GDM1 (cell line): ENCODE results near the gene RMI1.

ENCODE experiments used
- DNase-seq: peaks from one replicate; lab custom pipeline; 2025; lab: John Stamatoyannopoulos, UW

The RMI1 gene

GRCh38 chr9:83969602-83970001 lies 11.0 kb upstream of the RMI1 start:
- no peak for DNase-seq

DNA sequence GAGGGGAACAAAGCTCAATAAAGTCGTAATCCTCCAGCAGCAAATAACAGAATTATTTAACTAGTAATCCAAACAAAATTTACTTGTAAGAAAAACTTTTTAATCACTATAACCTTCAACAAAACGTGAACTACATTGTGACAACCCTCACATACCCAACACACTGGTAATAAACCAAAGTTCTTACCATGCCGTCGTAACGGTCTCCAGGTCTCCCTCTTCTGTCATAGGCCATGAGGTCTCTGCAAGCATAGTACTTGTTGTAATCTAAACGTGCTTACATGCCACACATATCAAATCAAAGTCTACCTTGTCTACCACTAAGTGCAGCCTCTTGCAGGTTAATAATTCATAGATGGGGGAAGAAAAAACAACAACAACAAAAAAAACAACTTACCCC lies 9.1 kb upstream of the RMI1 start:
- DNase-seq: no peak

- DNase-seq: no peak
These were observed 8.3 kb upstream of the RMI1 start for GRCh38 chr9:83972286-83972685.

GRCh38 chr9:83975300-83975699 lies 5.3 kb upstream of the RMI1 start:
- no peak for DNase-seq

DNA sequence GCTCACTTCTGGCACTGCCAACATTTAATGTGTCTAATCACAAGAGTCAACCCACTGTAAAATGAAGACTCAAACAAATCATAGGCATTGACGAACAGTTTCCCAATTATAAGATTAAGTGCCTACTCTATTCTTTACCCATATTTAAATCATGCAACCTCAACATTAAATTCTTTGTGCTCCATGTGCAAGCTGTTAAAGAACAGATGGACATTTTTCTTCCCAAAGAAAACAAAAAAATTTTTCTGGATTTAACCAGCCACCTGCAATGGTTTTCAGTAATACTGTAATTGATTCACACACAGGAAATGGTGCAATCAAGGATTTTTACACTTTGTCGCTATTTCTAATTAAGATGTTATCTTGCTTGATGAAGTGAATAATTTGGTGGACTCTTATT lies 4.2 kb upstream of the RMI1 start:
- DNase-seq: no peak

- no peak for DNase-seq
These were observed 3.4 kb upstream of the RMI1 start for GRCh38 chr9:83977196-83977595.

GRCh38 chr9:83978992-83979811 lies 1.4 kb upstream of the RMI1 start:
- peak; percentile 71 for DNase-seq

GRCh38 chr9:83979812-83980394 lies 702 bp upstream of the RMI1 start, which contains the start of gene HNRNPK:
TSS of gene HNRNPK (minus strand) at chr9:83980215. CDS start at chr9:83978252, 1,963 bp downstream.
- DNase-seq: peak; percentile 95

DNA sequence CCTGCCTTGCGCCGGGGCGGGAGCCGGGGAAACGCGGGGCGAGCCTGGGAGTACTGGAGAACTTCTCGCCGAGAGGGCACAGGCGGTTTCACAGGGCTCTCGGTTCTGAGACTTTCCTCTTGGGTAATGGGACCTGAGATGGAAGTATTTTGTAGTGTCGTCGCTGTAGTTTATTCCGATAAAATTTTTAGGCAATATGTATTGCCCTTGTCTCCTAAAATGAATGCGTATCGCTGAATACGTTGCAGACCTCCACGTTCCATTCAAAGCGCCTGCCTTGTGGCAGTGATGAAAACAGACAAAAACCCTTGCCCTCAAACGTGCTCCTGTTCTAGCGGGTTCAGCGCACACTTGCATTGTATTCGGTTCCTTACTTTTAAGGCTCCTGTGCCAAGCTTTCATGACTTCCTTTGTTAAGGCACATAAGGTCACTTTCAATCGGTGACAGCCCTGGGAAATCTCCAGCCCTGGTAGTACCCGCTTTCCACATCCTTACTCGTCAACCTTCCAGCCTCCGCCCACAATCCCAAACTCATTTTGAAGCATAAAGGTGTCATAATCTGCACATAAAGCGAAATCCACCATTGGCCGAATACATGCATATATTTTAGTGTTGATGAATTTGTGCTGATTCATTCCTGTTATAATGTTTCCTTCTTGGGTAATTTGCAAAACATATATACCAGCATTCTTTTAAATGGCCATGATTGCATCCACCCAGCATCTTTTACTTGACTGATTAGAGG lies 694 bp downstream of the RMI1 start:
- DNase-seq: no peak

DNA sequence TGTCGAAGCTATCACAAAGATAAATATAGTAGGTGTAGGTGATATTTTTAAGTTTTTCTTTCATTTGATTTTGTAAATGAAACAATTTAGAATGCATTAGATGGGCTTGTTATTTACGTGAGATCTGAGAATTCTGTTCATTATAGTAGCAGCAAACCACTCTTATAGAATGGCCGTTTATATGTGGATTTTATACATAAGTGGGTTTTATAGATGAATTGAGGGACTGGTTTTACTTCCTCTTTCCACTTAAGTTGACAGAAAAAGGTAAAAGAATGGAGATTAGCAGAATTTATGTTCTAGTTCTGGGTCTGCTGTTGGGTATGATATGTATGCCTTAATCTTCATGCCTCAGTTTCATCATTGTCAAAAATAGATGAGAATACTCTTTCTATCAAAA lies 5.6 kb downstream of the RMI1 start:
- DNase-seq: no peak

DNA sequence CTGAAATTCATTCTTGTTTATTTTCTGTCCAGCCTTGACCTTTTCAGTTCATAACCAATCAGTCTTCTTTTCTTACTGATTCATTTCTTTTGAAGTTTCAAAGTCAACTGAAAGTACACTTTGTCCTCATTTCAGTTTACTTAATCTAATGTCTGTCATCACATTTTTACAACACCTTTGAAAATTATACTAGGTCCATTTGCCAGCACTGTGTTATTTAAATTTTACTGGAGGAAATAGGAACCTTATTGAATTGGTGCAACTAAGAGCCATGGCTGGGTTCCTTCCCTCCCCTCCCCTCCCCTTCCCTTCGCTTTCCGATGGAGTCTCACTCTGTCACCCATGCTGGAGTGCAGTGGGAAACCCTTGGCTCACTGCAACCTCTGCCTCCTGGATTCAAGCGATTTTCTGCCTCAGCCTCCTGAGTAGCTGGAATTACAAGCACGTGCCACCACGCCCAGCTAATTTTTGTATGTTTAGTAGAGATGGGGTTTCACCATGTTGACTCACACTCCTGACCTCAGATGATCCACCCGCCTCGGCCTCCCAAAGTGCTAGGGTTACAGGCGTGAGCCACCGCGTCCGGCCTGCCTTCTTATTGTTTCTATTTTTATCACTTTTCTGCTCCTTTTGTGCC lies 6.3 kb downstream of the RMI1 start:
- no peak for DNase-seq

DNA sequence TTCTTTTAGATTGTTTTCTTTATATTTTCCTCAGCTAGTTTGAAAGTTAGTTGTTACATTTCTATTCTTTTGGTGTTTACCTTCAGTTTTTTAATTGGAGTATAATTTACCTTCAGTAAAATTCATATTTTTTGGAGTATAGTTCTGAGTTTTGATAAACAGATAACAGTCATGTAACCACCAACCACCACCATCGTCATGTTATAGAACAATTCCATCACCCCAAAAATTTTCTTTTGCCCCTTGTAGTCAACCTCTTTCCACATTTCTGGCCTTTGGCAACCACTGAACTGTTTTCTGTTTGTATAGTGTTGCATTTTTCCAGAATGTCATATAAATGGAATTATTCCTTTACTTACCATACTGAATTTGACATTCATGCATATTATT lies 6.8 kb downstream of the RMI1 start:
- DNase-seq: no peak

GRCh38 chr9:83988411-83988810 lies 7.8 kb downstream of the RMI1 start:
- DNase-seq: no peak

GRCh38 chr9:83991355-83991754 lies 10.8 kb downstream of the RMI1 start:
- no peak for DNase-seq

- DNase-seq: no peak
These were observed 11.8 kb downstream of the RMI1 start for GRCh38 chr9:83992407-83992806.

DNA sequence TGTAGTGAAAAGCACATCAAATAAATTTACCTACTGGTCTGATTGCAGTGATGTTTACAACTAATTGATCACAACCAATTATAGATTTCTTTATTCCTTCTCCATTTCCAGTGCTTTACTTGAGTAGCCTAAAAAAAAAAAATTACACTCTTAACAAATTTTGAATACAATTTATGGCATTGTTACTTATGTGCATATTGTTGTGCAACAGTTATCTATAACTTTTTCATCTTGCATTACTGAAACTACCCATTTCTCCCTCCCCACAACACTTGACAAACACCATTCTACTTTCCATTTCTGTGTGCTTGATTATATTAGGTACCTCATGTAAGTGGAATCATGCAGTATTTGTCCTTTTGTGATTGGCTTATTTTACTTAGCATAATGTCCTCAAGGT lies 12.3 kb downstream of the RMI1 start:
- no peak for DNase-seq

GRCh38 chr9:83996126-83996525 lies 15.5 kb downstream of the RMI1 start:
- no peak for DNase-seq

DNA sequence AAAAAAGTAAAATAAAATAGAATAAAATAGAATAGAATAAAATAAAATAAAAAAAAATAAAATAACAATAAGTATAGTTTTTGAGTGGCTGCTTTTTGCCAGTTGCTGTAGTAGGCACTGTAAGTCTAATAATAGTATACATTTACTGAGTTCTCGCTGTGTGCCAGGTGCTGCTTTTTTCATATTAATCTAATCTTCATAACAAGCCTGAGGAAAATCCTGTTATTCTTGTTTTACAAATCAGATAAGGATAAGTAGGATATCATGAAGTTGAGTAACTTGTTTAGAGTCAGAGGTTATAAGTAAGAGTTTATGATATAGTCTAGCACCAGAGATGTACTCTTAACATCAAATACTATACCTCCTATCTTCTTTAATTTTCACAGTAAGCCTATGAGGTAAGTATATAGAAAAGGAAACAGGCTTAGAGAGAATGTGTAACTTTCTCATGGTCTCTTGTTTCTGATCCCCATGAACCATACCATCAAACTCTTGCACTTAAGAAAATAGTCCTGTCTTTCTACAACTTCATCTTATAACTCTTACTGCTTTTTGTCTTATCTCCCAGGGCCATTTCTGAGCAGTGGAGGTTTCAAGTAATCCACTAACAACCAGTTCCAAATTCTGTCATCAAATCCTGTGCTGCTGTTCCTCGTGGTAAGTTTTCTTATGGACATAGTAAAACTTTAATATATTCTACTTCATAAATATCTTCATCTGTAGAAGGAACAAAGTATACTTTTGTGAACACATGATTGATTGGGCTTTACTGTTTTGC lies 18.7 kb downstream of the RMI1 start:
- no peak for DNase-seq

GRCh38 chr9:84000186-84000585 lies 19.6 kb downstream of the RMI1 start:
- DNase-seq: no peak

DNA sequence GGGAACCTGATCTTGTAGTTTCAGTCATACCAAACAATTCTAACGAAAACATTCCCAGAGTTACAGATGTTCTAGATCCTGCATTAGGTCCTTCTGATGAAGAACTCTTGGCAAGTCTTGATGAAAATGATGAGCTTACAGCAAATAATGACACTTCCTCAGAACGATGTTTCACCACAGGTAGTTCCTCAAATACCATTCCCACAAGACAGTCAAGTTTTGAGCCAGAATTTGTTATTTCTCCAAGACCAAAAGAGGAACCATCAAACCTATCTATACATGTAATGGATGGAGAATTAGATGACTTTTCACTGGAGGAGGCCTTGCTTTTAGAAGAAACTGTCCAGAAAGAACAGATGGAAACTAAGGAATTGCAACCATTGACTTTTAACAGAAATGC lies 21.0 kb downstream of the RMI1 start:
- DNase-seq: no peak

- no peak for DNase-seq
These were observed 21.7 kb downstream of the RMI1 start for GRCh38 chr9:84002344-84002743.

DNA sequence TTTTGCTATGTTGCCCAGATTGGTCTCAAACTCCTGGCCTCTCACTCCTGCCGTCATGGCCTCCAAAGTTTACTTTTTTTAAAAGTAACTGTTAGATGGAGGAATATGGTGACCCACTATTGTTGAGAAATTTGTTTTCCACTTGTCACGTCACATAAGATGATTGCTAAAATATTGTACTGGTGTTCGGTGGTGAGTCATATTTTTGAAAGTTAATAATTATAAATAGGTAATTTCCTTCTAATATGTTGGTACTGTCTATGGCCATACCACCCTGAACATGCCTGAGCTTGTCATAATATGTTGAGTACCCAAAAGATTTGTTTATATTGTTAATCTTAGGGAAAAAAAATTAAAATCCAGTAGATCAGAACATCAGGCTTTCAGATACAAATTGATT lies 22.6 kb downstream of the RMI1 start:
- no peak for DNase-seq
